Tongue (tissue), 2 donors: Measurements from ENCODE around the gene OLFML3. TPM values are rescaled to one million over a fixed set of nuclear protein-coding genes. Genes with fewer than 3 reads are reported as not detected.

ENCODE experiments used
- DNase-seq: peaks from one replicate; pipeline ENCODE4 v3.0.0-alpha.2; 2015
- total RNA-seq: library from RNA; depleted of rRNA; stranded (reverse); fragments of >200 nt; gene quantifications from one replicate; pipeline ENCODE4 v1.2.3, GENCODE V29; 2014

The OLFML3 gene
- total RNA-seq, 1 donor from 2014 or later = 80.7 TPM

DNA sequence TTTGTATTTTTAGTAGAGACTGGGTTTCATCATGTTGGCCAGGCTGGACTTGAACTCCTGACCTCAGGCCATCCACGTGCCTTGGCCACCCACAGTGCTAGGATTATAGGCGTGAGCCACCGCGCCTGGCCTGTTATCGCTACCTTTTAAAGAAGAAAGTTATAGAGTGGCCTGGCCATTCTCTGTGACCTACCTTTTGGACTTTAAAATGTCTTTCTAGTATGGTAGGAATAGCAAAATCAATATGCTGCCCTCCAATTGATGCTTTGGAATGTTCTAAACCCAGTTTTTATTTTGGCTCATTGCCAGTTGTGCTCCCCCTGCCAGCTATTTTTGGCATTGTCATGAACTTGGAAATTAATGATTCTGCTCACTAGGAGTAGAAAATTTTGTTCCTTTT is 30.3 kb upstream of the OLFML3 start:
- DNase-seq = peak; percentile 30

DNA sequence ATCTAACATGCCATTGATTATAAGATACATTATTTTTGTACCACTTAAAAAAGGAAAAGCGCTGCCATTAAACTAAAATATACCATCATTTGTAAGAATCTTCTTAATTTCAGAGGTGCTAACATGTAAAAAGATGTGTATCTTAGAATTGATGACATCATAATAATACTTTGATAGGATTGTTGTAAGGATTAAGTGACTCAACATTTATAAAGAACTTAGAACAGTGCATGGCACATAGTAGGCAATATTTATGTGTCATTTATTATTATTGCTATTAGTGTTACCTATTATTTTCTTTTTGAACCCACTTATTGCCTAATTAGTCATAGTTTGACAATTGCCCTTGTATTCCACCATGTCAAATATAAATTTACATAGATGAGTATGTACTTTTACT is 28.4 kb upstream of the OLFML3 start:
- no peak for DNase-seq

DNA sequence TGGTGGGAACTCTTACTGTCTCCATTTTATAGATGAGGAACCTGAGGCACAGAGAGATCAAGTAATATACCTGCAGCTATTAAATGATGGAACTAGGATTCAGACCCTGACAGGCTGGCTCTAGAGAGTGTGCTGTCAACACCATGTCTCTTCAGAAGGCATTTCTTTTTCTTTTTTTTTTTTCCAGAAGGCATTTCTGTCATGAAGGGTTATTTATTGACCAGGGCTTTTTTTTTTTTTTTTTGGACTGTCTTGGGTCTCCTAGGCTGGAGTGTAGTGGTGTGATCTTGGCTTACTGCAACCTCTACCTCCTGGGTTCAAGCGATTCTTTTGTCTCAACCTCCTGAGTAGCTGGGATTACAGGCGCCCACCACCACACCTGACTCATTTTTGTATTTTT is 27.6 kb upstream of the OLFML3 start:
- DNase-seq = no peak

DNA sequence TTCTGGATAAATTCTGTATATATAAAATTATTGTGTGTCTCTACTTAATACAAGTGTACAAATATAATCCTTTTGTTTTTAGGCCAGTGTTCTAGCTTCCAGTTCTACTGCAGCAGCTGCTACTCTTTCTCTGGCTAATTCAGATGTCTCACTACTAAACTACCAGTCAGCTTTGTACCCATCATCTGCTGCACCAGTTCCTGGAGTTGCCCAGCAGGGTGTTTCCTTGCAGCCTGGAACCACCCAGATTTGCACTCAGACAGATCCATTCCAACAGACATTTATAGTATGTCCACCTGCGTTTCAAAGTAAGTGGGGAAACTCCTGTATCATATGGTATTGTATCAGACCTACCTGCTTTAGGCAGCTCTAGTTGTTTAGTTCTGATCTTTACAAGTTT is 21.3 kb upstream of the OLFML3 start:
- no peak for DNase-seq

DNA sequence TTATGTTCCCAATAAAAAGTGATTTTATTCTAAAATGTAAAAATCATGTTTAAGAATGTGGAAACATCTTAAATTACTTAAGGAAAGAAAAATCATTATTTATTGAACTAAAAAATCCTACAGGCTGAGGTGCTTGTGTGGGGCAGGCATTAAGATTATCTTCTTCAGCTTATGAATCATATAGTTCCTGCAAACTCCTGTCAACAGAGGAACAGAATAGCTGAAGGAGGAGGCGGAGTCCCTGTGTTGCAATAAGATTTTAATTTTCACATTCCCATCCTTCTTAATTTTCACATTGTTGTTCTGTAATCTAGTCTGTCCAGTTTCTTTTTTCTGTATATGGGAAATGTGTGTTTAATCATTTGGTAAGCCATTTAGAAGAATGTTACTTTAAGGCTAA is 20.6 kb upstream of the OLFML3 start:
- DNase-seq = no peak

DNA sequence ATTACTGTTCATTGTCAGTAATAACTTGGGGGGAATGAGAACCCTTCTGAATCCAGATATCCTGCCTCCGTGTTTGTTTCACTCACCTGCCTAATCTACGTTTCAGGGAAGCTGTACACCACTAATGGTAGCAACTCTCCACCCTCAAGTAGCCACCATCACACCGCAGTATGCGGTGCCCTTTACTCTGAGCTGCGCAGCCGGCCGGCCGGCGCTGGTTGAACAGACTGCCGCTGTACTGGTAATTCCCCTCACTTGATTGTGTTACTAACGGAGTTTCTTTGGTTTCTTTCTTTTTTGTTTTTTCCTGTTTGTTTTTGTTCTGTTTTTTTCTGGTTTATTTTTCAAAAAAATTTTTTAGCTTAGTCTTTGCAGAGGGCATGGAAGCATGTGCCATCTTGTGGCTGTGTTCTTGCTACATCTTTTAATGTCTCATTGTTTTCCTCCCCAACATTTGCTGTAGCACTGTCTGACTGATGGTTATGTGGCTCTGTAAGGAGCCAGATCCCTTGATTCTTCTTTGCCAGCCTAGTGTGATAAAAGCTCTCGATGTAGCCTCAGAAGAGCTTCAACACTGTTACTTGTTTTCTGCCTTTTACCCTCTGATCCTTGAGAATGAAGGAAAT is 15.9 kb upstream of the OLFML3 start:
- no peak for DNase-seq

DNA sequence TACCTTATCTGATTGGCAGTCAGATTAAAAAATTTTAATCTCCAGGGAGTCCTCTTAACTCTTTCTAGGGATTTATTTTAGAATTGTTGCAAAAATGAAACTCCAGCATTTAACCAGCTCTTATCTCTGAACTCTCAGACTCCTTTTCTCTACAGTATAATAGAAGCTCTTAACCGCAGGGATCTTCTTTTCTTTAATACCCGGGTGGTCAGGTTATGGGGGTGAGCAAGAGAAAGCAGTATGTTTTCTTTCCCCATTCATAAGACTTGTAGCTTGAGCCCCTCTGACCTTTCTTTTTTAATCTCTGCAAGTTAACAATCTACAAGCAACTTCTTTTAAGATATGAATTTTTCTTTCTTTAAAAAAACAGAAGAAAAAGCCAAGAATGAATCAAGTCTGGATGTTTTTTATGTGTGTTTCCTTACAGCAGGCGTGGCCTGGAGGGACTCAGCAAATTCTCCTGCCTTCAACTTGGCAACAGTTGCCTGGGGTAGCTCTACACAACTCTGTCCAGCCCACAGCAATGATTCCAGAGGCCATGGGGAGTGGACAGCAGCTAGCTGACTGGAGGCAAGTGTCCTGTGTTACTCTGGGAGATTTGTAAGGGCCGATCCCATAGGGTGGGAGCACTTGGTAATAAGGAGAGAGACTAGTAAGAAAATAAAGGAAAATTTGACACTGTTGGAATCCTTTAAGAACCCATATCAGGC is 13.4 kb upstream of the OLFML3 start:
- DNase-seq = no peak

DNA sequence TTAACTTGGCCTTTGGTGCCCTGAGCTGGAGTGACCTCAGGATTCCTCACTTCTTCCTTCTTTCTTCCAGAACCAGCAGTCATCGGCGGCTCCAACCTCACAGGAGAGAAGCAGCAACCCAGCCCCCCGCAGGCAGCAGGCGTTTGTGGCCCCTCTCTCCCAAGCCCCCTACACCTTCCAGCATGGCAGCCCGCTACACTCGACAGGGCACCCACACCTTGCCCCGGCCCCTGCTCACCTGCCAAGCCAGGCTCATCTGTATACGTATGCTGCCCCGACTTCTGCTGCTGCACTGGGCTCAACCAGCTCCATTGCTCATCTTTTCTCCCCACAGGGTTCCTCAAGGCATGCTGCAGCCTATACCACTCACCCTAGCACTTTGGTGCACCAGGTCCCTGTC is 6.3 kb upstream of the OLFML3 start:
- DNase-seq = no peak

DNA sequence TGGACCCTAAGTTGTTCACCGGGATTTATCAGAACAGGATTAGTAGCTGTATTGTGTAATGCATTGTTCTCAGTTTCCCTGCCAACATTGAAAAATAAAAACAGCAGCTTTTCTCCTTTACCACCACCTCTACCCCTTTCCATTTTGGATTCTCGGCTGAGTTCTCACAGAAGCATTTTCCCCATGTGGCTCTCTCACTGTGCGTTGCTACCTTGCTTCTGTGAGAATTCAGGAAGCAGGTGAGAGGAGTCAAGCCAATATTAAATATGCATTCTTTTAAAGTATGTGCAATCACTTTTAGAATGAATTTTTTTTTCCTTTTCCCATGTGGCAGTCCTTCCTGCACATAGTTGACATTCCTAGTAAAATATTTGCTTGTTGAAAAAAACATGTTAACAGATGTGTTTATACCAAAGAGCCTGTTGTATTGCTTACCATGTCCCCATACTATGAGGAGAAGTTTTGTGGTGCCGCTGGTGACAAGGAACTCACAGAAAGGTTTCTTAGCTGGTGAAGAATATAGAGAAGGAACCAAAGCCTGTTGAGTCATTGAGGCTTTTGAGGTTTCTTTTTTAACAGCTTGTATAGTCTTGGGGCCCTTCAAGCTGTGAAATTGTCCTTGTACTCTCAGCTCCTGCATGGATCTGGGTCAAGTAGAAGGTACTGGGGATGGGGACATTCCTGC is 3.9 kb upstream of the OLFML3 start:
- DNase-seq = no peak

DNA sequence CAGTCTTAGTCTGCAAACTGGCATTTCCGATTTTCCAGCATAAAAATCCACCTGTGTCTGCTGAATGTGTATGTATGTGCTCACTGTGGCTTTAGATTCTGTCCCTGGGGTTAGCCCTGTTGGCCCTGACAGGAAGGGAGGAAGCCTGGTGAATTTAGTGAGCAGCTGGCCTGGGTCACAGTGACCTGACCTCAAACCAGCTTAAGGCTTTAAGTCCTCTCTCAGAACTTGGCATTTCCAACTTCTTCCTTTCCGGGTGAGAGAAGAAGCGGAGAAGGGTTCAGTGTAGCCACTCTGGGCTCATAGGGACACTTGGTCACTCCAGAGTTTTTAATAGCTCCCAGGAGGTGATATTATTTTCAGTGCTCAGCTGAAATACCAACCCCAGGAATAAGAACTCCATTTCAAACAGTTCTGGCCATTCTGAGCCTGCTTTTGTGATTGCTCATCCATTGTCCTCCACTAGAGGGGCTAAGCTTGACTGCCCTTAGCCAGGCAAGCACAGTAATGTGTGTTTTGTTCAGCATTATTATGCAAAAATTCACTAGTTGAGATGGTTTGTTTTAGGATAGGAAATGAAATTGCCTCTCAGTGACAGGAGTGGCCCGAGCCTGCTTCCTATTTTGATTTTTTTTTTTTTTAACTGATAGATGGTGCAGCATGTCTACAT is 2.5 kb upstream of the OLFML3 start:
- peak; percentile 47 for DNase-seq

DNA sequence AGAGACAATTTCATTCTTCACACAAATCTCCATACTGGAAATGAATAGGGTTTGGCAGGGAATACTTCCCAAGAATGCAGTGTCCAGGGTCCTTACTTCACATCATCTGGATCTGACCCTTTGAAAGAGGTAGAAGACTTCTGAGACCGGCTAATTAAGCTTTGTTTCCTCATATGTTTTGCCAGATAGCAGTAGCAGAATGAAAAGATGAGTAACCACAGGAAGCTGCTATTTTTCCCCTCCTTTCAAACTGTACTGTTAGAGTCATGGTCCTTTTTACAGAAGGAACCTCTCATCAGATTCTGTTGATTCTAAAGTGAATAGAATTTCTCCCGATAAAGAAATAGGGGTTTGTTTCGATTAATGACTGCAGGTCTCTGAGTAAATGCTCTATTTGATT is 1.4 kb upstream of the OLFML3 start:
- no peak for DNase-seq

DNA sequence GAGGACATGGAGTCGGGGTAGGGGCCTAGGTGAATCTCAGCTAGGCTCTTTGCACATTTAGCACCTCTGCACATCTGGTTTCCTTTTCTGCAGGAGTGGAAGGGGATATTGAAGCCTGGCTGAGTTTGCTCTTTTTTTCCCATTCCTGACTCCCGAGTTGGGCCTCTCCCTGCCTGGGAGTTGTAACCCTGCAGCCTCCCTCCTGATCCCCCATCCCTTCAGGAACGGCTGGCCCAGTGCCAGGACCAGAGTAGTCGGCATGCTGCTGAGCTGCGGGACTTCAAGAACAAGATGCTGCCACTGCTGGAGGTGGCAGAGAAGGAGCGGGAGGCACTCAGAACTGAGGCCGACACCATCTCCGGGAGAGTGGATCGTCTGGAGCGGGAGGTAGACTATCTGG is 836 bp downstream of the OLFML3 start:
- DNase-seq = peak; percentile 89

DNA sequence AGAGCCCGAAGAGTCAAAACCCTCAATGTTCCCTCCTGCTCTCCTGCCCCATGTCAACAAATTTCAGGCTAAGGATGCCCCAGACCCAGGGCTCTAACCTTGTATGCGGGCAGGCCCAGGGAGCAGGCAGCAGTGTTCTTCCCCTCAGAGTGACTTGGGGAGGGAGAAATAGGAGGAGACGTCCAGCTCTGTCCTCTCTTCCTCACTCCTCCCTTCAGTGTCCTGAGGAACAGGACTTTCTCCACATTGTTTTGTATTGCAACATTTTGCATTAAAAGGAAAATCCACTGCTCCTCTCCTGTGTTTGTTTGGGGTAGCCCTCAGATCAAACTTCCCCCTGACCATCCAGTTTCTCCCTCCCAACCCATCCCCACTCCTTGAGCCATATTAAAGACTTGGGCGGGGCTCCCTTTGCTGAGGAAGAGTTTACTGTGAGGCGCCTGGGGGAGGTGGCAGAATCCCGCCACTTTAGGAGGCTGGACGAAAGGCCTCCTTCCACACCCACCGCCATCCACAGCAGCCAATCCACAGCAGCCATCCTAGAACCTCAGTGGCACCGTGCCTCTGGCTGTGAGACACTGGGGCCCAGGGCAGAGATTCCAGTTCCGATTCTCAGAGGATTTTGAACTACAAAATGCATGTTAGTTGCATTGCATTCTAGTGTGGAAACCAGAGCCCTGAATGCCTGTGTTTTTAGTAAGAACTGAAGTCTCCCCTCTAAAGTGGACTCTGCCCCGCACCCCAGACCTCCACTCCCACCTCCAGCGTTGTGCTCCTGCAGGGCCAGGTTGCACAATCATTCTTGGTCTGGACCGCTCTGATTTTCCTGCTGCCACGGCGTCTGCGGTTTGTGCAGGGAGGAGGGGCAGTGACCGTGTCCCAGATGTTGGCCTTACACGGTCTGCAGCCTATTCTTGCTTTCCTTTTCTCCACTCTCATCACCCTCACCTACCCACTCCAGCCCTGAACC is 3.0 kb downstream of the OLFML3 start:
- peak; percentile 94 for DNase-seq

DNA sequence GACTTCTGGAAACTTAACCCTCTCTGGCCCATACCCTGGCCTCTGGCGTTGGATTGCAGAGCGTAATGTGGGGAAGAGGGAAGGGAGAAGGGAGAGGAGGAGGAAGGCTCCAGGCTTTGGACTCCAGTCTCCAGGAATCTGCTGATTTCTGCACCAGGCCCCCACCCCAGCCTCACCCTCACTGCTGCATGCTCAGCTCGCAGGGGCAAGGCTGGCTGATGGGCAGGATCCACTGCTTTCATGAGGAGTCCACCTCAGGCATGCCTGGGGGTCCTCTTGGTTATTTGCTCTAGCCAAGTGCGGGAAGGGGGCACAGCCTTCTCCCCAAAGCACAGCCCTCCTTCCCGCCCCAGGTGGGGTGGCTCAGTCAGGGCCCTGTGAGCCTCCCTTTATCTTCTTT is 3.7 kb downstream of the OLFML3 start:
- DNase-seq = no peak

DNA sequence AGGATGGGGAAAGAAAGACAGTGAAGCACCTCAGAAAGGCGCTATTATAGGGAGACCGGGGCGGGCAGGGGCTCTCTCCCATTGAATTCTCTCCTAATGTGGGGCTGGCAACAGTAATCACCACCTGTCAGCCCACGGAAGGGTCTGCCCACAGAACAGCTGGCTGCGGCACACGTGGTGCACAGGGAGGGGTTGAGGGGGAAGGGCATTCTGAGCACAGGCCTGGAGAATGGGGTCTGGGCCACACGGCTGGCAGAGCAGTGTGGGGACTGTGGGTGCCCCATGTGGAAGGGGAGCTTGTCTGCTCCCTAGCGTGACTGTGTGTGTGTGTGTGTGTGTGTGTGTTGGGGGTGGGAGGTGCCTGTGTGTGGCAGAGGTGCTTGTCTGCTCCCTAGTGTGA is 4.1 kb downstream of the OLFML3 start:
- peak; percentile 88 for DNase-seq

DNA sequence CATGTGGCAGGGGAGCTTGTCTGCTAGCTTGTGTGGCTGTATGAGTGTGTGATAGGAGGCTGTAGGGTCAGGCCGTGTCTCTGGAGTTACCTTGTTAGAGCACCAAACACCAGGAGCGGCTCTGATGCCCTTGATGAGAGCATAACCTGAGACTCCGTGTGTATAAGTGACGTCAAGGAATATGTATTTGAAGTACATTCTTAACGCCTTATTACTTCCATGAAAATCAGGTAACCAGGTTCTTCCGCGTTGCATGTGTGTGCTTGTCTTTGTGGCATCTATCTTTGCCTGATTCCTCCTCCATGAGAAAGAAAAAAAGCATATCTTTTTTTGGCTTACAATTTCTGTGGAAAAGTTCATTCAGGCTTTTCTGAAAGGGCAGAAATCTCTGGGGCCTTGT is 4.6 kb downstream of the OLFML3 start:
- DNase-seq = no peak

DNA sequence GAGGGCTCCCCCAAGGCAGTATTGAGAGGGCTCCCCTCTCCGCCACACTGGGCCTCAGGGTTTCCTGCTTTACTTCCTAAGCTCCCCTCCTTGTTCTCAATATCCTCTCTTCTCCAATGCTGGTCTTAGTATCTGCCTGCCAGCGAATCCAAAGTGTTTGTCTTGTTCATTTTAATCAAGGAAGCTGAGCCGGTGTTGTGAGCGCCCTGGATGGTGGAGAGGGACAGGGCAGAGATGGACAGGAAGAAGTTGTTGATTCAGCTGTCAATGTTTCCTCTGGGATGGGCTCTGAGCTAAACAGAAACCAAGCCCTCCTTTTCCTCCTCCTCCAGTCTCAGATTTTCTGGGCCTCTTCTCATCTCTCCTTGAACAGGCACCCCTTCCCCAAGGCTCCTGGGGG is 5.4 kb downstream of the OLFML3 start:
- DNase-seq = peak; percentile 59

DNA sequence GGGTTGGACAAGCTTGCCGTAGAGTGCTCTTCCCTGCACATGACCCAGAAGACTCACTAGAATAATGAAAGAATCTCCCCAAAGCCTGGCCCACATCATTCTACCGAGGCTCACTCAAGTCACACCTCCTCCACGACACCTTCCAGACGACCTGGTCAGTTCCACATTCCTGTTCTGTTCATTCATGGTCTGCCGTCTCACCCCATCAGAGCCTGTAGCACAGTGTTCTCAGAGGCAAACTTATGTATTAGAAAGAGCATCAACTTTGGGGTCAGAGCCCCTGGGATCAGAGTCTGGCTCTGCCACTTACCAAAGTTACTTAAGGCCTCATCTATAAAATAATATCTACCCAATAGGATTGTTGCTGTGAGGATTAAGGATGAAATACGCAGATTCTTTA is 7.5 kb downstream of the OLFML3 start:
- no peak for DNase-seq

DNA sequence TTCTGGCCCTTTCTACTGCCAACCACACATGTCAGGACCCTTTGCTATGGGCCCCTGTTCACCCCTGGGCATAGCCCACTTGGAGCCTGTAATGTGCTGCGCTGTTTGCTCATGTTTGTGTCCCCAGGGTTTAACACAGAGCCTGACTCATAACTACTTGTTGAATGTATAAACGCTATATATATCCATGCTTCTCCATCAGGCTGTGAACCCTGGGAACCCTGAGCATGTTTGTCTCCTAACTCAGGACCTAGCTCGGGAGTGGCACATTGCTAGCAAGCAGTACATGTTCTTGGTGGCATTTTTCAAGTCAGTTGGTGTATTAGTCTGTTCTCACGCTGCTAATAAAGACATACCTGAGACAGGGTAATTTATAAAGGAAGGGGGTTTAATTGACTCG is 8.0 kb downstream of the OLFML3 start:
- no peak for DNase-seq

DNA sequence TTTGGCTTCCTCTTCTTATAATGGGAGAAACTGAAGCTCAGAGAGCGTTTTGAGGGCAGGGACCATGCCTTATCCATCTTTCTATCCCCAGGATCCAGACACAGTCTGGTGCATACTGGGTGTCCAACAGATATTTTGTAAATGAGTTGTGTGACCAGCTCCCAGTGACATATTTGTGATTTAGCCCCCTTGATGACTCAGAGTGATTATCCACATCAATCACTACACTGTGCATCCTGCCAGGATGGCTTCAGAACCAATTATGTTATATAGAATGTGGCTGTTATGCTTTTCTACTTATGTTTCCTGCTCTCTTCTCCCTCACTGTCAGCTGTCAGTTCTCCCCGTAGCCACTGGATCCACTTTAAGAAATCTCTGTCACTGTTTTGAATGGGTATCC is 11.3 kb downstream of the OLFML3 start:
- DNase-seq = no peak

DNA sequence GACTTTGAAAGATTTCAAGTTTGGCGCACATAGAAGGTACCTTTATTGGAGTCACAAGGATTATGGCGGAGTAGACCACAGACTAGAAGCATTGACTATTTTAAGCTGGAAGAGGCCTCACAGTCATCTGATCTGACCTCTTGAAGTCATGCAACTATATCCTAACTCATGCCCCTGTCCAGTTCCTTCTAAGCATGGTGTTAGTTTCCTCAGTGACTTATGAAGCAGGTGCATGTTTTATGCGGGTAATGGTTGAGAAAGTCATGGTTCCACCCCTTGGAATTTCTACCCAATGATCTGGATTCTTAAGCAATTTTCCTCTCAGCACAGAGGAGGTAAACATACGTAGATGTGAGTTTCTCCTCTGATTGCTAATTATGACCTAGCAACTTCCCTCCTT is 11.7 kb downstream of the OLFML3 start:
- no peak for DNase-seq

DNA sequence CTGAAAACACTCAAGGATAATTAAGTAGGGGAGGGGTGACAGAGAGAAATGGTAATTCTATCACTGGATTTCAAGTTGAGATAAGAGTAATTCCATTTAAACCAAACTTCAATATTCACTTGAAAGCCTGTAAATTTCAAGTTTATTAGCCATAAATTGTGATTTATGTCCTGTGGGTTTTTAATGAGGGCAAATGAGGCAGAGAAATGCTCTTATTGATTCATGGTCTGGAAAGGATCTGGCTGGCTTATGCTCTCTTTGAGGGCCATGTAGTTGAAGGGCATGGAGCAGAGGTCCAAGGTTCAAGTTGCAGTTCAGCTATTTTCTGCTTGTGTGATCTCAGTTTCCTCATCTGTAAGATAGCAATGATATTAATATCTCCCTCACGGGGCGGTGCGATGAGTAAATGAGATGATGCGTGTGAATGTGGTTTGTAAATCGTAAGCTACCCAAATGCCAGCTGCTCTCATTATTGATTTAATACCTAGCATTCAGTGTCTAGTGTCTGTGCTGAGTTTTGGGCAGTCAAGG is 12.3 kb downstream of the OLFML3 start:
- DNase-seq = no peak
